GM19467 (cell line): ENCODE results near the gene ITSN1.
"Not testable (repeated sequence)": the region's sequence is repeated elsewhere in the genome, so short reads cannot be mapped to it uniquely, and the experiment has no call there.

Experiments
- ATAC-seq: cut with Tn5 transposase; IDR thresholded peaks from one replicate; pipeline ENCODE4 v1.9.1; 2021; ENCODE audit warnings: mild to moderate bottlenecking, moderate library complexity; ENCODE audit not compliant: unreplicated experiment

The ITSN1 gene

GRCh38 chr21:33650929-33651509 lies 8.7 kb downstream of the ITSN1 start:
- no peak for ATAC-seq

GRCh38 chr21:33651965-33652680 lies 9.8 kb downstream of the ITSN1 start:
- ATAC-seq: no peak

GRCh38 chr21:33654412-33654811 lies 12.1 kb downstream of the ITSN1 start:
- ATAC-seq: no peak

GRCh38 chr21:33655588-33656221 lies 13.4 kb downstream of the ITSN1 start:
- ATAC-seq: no peak

- ATAC-seq: no peak
Measured at GRCh38 chr21:33657124-33657820, 15.0 kb downstream of the ITSN1 start.

GRCh38 chr21:33658919-33659567 lies 16.7 kb downstream of the ITSN1 start:
- ATAC-seq: no peak

- no peak for ATAC-seq
Measured at GRCh38 chr21:33659568-33659949, 17.3 kb downstream of the ITSN1 start.

GRCh38 chr21:33660406-33660805 lies 18.1 kb downstream of the ITSN1 start:
- no peak for ATAC-seq

GRCh38 chr21:33661146-33661545 lies 18.8 kb downstream of the ITSN1 start:
- no peak for ATAC-seq

GRCh38 chr21:33662046-33662445 lies 19.7 kb downstream of the ITSN1 start:
- no peak for ATAC-seq

- ATAC-seq: no peak
Measured at GRCh38 chr21:33663241-33663640, 20.9 kb downstream of the ITSN1 start.

GRCh38 chr21:33664135-33664534 lies 21.8 kb downstream of the ITSN1 start:
- ATAC-seq: no peak

GRCh38 chr21:33666153-33666552 lies 23.9 kb downstream of the ITSN1 start:
- no peak for ATAC-seq

- ATAC-seq: no peak
Measured at GRCh38 chr21:33667636-33668035, 25.3 kb downstream of the ITSN1 start.

GRCh38 chr21:33668180-33668579 lies 25.9 kb downstream of the ITSN1 start:
- no peak for ATAC-seq

- ATAC-seq: no peak
Measured at GRCh38 chr21:33668620-33669019, 26.3 kb downstream of the ITSN1 start.

- no peak for ATAC-seq
Measured at GRCh38 chr21:33670076-33670978, 28.0 kb downstream of the ITSN1 start.

- no peak for ATAC-seq
Measured at GRCh38 chr21:33673473-33673872, 31.2 kb downstream of the ITSN1 start.

GRCh38 chr21:33674226-33674625 lies 31.9 kb downstream of the ITSN1 start:
- no peak for ATAC-seq

- not testable (repeated sequence) for ATAC-seq
Measured at GRCh38 chr21:33676666-33677065, 34.4 kb downstream of the ITSN1 start.
